Astrocyte of the cerebellum (primary cell): ENCODE measurements around the gene PRG2.

Source experiments
- DNase-seq: peaks from one replicate; pipeline ENCODE4 v3.0.0-alpha.2; 2011; ENCODE audit warnings: low read depth
- H3K4me3 ChIP-seq: 2 replicates; pipeline ENCODE4 v1.5.1; 2011; ENCODE audit warnings: mild to moderate bottlenecking, low read depth, low read length, moderate library complexity
- in situ Hi-C: cut with HindIII; loops from 2 replicates; pipeline ENCODE4 v1.10.0; 2017; ENCODE audit warnings: low sequenced_read_pairs
- TF ChIP-seq, protein P1 (sequence below): IDR thresholded peaks from 2 replicates; pipeline ENCODE4 v1.5.1; 2012; ENCODE audit warnings: low read length, low read depth, moderate library complexity, mild to moderate bottlenecking; ENCODE audit errors: missing control alignments

The PRG2 gene

DNA sequence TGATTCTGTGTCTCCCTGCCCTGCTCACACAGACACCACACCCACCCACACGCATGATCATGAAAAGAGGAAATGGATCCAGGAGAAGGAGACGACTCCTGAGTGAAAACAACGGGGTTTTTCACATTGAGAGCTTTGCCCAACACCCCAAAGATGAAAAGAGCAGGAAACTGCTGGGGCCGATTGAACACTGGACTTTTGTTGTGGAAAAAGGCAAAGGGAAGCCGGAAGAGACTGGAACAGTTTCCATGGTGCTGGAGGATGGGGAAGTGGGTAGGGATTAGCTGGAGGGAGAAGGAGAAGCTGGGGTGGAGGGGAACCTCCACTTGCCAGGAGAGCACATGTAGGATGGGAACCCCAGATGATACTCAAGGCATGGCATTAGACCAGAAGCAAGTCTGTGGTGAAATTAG, 41.7 kb upstream of the PRG2 start:
- no peak for DNase-seq
- in situ Hi-C loops, result no loop called here
- no peak overlapping the region for H3K4me3 ChIP-seq
- TF ChIP-seq, protein P1, sequence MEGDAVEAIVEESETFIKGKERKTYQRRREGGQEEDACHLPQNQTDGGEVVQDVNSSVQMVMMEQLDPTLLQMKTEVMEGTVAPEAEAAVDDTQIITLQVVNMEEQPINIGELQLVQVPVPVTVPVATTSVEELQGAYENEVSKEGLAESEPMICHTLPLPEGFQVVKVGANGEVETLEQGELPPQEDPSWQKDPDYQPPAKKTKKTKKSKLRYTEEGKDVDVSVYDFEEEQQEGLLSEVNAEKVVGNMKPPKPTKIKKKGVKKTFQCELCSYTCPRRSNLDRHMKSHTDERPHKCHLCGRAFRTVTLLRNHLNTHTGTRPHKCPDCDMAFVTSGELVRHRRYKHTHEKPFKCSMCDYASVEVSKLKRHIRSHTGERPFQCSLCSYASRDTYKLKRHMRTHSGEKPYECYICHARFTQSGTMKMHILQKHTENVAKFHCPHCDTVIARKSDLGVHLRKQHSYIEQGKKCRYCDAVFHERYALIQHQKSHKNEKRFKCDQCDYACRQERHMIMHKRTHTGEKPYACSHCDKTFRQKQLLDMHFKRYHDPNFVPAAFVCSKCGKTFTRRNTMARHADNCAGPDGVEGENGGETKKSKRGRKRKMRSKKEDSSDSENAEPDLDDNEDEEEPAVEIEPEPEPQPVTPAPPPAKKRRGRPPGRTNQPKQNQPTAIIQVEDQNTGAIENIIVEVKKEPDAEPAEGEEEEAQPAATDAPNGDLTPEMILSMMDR, result no peak

DNA sequence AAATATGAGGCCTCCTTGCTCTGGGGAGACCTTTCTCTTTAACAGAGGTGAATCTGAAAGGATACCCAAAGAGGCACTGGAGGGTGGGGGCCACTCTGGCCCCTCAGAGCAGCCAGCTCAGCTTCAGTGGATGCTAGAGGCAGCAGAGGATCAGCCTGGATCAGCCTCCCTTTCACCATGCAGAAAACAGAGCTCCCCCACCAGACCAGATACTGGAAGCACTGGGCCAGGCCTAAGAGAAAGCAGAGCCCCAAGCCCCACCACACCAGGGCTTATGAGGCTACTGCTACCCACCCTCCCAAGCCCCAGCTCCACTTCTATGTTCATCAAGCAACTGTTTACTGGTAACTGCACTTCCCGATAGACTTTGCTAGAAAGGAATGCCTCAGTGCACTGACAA, 40.5 kb upstream of the PRG2 start:
- DNase-seq, result no peak
- no peak overlapping the region for H3K4me3 ChIP-seq
- in situ Hi-C loops, result no loop called here
- TF ChIP-seq, protein P1, result no peak

DNA sequence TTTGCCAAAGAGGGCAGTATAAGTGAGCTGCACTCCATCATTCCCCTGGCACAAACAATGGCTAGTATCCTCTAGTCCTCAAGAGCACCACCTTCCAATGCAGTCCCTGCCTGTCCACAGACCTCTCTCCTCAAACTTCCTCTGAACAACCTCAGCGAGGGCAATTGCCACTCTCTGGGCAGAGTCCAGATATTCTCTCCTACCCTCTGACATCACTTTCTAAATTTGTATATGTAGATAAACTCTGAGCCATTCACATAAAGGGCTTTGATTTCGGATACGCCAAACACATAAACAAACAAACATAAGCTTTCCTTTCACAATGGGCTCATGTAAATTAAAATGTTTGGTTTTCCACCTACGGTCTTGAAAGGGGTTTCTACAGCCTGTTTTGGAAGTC, 39.5 kb upstream of the PRG2 start:
- no peak overlapping the region for H3K4me3 ChIP-seq
- DNase-seq, result no peak
- in situ Hi-C loops, result no loop called here
- TF ChIP-seq, protein P1, result no peak

DNA sequence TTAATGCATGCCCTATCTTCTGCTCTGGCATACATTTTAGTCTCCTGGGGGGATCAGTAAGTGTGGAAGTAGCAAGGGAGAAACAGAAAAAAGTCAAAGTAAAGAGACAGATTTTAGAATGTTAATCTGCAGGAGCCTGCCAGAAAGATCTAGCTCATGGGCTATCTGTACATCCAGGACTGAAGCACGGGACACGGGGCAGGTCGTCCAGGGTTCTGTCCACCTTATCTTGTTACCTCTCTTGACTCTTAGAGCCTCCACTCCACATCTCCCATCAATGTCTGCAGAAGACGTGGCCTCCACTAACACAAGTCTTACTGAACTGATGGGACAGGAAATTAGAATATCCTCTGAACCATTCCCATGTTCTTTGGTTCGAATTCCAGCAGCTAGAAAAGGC, 38.2 kb upstream of the PRG2 start:
- in situ Hi-C loops, result no loop called here
- TF ChIP-seq, protein P1, result no peak
- no peak for DNase-seq
- H3K4me3 ChIP-seq, result no peak overlapping the region

DNA sequence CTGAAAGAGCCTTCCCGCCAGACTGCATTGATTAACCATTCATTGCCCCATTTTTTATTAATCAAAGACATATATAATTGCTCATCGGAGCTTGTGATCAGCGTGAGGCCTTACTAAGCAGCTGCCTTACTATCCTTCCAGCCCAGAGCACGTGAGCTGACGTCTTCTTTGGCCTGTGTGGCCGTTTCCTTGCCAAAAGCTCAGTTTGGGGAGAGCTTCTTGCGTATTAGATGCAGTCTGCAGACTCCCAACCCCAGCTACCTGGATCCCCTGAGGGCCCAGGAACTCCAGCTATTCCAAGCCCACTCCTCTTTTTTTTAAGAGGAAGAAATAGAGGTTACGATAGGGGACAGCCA, 37.3 kb upstream of the PRG2 start:
- peak; percentile 79 for DNase-seq
- H3K4me3 ChIP-seq, result no peak overlapping the region
- TF ChIP-seq, protein P1, result no peak
- in situ Hi-C loops, result no loop called here

DNA sequence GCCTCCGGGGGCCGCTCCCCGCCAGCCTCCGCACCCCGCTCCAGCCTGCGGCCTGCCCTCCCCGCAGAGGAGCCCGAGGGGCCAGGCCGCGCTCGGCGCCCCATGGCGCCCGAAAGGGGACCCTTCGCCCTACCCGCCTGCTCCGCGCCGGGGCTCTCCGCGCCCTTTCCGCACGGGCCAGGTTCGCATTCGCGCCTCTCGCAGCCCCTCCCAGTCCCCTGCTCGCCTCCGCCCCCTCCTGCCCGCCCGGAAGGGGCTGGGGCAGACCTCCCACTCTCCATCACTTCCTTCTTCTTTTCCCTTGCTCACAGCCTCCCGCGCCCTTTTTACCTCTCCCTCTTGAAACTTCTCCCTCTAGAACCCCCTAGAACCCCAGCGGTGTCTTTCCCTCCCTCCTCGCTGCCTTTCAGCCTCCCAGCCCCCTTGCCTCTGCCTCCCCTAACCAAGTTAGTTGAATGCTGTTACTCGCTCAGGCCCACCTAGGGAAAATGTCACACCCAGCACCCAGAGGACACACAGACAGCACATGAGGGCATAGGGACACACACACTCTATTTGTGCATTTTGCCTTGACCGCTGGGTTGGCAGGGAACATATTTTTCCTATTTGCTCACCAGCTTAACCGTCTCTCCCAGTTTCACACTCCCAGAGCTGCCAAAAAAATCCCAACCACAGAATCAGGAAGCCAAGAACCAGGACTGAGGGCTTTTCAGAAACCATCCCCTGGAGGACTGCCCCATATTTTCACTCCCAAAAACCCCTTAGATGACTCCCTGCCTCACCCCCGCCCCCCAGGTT, 36.7 kb upstream of the PRG2 start, which contains the start of gene SLC43A3:
Gene SLC43A3, minus strand, starts transcription at position 193 of the 798 bp plus-strand sequence. CDS start 949 bp downstream, outside the sequence.
- in situ Hi-C loops, result no loop called here
- peak; percentile 94 for DNase-seq
- TF ChIP-seq, protein P1, result no peak
- peak within 1 kb of the TSS; percentile 46 for H3K4me3 ChIP-seq
